PC-3 (cell line): ENCODE measurements around the gene FXYD3.

Source experiments
- EZH2 ChIP-seq: fragments of 300-600 bp; sonication (generic); IDR thresholded peaks from one replicate; pipeline ENCODE4 v1.6.1; 2017; ENCODE audit warnings: antibody characterized with exemption, mild to moderate bottlenecking, low read length; ENCODE audit not compliant: unreplicated experiment
- TF ChIP-seq, protein P1 (sequence below): fragments of 300-600 bp; sonication (generic); conservative IDR thresholded peaks from 2 replicates; pipeline ENCODE4 v1.5.1; 2017; ENCODE audit warnings: antibody characterized with exemption, low read depth, mild to moderate bottlenecking, low read length

DNA sequence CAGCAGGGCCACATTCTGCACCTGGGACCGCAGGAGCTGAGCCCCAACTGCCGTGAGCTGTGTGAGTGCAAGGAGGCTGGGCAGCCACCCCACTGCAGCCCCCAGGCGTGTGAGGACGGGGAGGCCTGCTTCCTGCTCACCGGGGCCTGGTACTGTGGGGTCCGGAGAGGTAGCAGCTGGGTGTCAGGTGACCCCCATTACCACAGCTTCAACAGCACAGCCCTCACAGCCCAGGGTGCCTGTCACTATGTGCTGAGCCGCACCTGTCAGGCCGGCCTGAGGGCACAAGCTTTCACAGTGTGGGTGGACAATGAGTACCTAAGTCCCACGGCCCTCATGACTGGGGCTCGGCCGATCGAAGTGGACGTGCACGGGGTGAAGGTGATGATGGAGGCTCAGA is 35.8 kb upstream of the FXYD3 start:
- TF ChIP-seq, protein P1, sequence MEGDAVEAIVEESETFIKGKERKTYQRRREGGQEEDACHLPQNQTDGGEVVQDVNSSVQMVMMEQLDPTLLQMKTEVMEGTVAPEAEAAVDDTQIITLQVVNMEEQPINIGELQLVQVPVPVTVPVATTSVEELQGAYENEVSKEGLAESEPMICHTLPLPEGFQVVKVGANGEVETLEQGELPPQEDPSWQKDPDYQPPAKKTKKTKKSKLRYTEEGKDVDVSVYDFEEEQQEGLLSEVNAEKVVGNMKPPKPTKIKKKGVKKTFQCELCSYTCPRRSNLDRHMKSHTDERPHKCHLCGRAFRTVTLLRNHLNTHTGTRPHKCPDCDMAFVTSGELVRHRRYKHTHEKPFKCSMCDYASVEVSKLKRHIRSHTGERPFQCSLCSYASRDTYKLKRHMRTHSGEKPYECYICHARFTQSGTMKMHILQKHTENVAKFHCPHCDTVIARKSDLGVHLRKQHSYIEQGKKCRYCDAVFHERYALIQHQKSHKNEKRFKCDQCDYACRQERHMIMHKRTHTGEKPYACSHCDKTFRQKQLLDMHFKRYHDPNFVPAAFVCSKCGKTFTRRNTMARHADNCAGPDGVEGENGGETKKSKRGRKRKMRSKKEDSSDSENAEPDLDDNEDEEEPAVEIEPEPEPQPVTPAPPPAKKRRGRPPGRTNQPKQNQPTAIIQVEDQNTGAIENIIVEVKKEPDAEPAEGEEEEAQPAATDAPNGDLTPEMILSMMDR: no peak
- TF ChIP-seq EZH2: no peak
